SH-SY5Y (cell line): Measurements from ENCODE around the gene CD164L2.

Experiments
- GATA2 ChIP-seq: IDR thresholded peaks from 2 replicates; pipeline ENCODE4 v1.6.1; 2011; ENCODE audit warnings: mild to moderate bottlenecking, low read depth, low read length
- GATA3 ChIP-seq: IDR thresholded peaks from 2 replicates; pipeline ENCODE4 v1.6.1; 2011; ENCODE audit warnings: low read depth, mild to moderate bottlenecking, low read length, moderate library complexity

CD164L2 gene

DNA sequence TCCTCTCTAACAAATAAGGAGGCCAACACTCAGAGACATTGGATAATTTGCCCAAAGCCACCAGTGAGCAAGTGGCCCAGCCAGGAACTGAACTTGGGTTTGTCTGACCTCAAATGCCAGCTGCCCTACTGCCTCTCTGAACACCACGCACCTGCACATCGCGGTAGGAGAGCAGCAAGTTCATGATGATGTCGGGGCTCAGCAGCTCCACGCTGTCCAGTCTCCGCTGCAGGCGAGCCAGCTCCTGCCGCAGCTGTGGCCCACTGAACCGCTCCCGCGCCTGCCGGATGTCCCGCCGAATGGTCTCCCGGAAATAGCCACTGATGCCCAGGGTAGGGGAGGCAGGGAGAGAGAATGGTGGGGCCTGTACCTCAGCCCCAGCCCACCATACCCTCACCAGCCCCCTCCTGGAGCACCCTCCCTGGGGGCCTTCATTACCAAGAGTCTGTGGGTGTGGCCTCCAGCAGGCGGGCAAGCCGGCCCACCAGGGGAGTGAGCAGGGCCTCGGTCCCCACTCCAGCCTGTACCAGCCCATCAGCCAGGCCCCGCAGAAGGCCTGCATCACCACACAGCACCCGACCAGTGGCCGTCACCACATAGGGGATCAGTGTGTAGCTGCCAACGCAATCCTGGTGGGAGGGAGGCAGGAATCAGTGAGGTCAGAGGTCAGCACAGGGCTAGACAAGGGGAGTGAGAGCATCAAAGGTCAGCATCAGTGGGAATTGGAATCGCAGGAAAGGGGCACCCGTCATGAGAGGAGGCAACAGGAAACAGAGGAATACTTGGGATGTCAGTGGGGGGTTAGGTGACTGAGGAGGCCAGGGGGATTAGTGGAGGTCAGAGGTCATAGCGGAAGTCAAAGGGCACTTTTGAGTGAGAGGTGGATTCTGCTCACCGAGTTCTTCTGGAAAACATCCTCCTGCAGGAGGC, 19.1 kb downstream of the CD164L2 start:
- no peak for TF ChIP-seq GATA3
- no peak for TF ChIP-seq GATA2

DNA sequence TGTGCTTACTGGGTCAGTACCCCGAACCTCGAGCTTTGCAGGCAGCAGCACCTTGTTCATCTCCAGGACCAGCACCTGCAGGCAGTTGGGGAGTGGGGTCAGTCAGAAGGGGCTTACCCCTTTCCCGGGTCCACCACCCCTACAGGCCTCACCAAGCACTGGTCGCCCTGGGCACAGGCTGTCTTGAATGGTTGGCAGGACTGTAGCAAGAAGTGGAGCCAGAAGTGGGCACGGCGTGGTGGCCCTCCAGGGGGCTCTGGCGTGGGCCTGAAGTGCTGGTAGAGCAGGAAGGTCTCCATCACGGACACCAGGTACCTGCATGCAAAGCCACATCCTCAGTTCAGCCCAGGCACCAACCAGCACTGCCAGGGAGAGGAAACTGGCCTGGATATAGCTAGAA, 21.6 kb downstream of the CD164L2 start:
- TF ChIP-seq GATA3 = no peak
- no peak for TF ChIP-seq GATA2

DNA sequence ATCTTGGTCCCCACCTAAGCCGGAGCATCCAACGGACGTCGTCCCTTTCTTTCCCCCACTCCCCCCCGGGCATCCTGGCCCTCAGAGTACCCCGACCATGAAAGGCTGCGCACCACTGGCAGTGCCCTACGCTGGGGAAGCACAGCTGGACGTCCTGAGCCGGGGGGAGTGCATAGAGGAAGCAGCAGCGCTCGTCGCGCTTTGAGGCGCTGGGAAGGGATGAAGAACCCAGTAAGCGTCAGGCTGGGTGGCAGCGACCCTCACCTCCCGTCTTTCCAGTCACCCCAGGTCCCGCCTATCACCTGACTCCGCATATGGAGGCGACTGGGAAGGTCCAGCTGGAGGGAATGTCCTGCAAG, 22.1 kb downstream of the CD164L2 start:
- TF ChIP-seq GATA2 (no peak), GATA3 (no peak)

DNA sequence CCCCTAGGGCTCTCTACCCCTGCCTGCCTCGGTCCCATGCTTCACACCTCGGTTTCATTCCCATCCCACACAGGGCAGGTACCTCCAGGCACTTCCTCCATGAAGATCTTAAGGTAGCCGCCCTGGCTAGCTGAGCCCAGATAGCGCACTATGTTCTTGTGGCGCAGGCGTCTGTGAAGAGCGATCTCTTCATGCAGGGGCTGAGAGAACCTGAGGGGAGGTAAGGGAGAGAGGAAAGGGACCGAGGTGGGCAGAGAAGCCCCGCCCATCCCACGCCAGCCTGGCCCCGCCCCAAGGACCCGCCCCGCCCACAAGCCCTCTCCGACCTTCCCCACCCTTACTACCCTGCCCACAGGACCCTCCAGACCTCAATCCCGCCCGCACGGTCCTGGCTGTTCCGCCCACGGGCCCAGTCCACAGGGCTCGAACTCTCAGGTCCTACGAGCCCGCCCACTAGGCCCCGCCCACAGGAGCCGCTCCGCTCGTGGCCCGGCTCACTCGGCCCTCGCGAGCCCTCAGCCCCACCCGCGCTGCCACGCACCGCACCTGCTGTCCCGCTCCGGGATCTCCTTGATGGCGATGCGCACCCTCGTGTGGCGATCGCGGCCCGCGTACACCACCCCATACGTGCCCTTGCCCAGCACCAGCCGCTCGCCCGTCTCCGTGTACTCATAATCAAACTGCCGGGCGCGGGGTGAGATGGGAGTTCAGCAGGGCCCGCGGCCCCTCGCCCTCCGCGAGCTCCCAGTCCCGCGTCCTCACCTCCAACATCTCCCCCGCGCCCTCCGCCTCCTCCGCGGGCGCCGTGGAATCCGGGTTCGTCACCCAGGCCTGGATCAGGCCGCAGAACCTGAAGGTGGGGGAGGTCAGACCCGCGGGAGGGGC, 22.7 kb downstream of the CD164L2 start:
- TF ChIP-seq GATA3 (no peak), GATA2 (no peak)

DNA sequence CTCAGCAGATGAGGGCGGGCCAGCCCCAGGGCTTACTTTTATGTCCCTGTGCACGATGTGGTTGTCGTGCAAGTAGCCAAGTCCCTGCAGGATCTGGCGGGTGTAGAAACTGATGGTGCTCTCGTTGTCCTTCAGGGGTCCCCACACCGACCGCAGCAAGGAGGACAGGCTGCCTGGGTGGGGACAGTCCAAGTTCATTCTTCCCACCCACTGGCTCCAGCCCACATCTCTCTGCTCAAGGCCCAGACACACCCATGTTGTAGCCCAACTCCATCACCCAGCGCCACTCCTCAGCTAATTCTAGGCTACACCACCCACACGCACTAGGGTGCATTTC, 23.3 kb downstream of the CD164L2 start:
- TF ChIP-seq GATA2 (no peak), GATA3 (no peak)

DNA sequence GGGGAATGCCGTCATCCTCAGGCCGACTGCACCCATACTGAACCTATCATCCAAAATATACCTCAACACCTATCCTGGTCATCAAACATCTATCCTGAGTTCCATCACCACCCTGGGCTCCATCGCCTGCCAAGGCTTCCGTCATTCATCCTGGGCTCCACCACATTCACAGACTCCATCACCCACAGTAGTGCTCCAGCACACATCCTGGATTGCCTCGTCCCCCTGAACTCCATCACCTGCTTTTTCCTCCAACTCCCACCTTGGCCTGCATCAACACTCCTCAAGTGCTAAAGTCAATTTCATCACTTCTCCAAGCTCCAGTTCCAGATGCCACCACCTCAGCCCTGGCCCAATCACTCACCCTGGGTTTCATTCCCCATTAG, 24.2 kb downstream of the CD164L2 start:
- no peak for TF ChIP-seq GATA2
- no peak for TF ChIP-seq GATA3

DNA sequence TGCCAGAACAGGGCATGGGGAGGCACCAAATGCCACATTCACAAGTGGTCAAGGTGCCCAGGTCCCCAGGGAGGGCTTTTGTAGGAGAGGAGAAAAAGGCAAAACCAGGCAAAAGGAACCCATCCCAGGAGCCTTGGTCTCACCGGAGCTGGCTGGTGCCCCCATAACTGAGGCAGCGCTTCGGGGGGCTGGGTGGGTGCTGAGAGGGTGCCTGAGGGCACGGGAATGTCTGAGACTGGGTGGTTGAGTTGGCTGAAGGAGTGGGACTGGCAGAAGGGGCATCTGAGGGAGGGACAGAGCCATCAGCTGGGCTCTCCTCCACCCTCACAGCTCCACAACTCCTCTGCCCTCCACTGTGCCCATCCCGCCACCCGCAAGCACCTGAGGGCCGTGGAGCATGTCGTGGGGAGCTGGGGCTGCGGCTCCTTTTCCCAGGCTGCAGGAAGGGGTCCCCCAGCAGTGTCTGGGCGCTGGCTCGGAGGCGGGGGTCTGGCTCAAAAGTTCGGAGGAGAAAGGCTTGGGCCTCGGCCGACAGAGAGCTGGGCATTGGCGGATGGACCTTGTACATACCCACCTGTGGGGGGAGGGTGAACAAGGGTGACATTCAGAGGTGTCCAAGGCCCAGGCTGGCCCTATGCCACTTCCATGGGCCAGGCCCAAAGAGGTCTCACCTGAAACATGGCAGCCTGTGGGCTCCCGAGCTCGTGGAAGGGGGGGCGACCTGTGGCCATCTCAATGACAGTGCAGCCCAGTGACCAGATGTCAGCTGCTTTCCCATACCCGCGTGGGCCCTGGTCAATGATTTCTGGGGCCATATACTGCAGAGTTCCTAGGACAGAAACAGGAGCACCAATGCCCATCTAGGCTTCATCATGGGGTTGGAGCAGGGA, 24.9 kb downstream of the CD164L2 start:
- TF ChIP-seq GATA2 (no peak), GATA3 (no peak)

DNA sequence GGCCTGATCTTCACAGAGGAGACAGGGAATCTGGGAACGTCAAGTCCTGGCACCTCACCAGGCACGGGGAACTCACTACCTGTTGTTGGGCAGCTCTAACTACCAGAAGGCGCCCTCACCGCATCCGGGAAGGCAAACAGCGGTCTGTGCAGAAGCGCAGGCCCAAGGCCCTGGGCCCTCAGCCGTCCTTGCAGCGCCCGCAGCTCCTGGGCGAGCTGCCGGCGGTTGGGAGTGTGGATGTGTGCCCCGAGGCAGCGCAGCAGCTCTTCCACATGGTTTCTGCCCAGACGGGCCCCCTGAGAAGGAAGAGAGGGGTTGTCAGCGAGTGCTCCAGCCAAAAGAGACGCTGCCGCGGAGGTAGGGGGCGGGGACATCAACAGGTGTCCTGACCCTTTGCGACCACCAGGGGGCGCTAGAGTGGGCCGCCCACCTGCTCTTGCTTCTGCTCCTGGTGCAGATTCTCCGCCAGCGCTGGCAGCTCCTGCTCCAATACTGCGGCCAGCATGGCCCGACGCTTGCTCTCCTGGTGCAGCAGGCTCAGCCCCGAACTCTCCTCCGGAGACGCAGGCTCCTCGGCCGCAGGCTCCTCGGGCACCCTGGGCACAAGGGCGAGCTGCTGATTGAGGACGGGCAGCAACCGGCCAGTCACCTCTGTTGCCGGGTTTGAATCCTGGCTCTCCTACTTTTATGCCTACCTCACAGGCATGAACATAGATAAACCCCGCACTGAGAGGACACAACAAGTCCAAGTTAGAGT, 25.7 kb downstream of the CD164L2 start:
- TF ChIP-seq GATA2 (no peak), GATA3 (no peak)

DNA sequence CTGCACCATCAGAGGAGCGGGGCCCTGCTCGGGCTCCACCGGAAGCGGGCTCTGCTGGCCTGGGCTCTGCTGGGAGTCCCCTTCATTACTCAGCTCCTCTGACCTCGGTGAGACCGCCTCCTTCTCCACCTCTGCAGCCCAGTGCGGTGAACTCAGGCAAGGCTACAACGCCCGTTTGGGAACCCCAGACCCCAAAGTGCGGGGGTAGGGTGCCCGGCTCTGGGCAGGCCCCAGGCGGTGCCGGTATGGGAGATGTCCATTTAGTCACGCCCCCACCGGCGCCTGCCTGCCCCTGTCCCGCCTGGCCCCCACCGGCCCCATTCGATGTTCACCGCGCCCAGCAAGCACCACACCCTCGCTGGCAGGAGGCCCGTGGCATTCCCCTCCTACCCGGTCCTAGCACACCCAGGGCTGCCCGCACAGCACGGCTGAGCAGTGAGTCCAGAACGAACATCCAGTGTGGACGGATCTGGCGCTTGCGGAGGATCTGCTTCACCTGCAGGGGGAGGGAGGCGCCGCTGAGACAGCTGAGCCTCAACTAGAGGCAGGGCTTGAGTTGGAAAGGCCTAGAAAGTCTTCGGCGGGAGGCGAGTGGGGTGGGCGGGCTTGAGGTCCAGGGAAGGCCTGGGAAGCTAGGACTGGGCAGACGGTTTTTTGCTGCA, 26.4 kb downstream of the CD164L2 start:
- TF ChIP-seq GATA3 = no peak

DNA sequence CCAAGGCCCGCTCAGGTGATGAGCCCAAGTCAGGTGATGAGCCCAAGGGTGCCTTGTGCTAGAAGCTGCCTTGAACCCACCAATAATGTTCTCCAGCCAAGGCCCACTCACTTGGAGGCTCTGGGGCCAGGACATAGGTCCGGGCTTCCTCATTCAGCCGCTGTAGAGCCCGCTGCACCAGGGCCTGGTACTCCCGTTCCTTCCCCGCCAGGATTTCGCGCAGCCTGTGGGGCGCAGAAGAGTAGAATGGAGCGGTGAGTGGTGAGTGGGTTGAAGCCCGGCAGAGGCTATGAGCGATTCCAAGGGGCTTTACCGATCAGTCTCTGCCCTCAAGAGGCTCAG, 26.9 kb downstream of the CD164L2 start:
- no peak for TF ChIP-seq GATA3

DNA sequence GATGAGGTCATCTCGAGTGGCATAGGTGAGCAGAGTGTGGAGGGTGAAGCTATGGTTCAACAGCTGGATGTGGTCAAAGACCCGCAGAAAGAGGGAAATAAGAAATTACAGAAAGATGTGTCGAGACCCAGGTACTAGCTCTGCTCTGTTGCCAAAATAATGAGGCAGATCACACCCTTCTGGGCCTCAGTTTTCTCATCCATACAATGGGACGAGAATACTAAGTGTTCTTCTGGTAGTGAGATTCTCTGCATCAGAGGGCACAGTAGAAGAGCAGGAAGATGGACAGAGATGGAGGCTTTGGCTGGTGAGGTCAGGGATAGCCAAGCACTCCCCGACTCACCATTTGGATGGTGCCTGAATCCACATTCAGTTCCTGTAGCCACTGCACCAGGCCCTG, 27.4 kb downstream of the CD164L2 start:
- TF ChIP-seq GATA2 = no peak
- no peak for TF ChIP-seq GATA3

DNA sequence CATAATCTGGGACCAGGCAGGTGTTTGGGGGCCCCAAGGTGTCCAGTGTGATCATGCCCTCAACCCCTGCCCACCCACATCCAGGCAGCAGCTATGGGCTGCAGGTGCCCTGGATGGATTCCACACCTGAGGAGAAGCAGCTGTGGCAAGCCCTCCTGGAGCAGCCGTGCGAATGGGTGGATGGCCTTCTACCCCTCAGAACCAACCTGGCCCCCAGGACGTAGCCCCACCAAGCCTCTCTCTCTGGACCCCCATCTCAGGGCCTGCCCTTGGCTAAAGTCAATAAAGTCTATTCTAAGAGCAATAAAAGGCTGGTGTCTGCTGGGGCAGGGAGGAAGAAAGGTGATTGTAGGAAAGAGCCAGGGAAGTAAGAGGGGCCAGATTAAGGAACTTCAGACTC, 29.5 kb downstream of the CD164L2 start:
- no peak for TF ChIP-seq GATA3
- no peak for TF ChIP-seq GATA2

DNA sequence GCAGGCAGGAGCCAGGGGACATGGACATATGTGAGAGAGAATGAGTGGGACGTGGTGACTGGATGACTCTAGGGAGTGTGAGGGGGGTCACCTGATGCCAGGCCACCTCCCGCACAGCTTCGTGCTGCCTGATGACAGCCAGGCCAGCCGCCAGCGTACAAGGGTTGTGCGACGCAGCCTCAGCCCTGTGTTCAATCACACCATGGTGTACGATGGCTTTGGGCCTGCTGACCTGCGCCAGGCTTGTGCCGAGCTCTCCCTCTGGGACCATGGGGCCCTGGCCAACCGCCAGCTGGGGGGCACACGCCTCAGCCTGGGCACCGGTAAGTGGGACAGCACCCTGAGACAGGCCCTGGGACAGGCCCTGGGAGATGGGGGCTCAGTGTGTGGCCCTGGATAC, 30.0 kb downstream of the CD164L2 start:
- TF ChIP-seq GATA2 (no peak), GATA3 (no peak)
